NOMO-1 (cell line): ENCODE data around the gene ATP1B3.
"Not testable (repeated sequence)": the region's sequence is repeated elsewhere in the genome, so short reads cannot be mapped to it uniquely, and the experiment has no call there.

ENCODE experiments used
- DNase-seq, 2 experiments: peaks; one replicate each; lab custom pipeline; 2025; ENCODE audit not compliant: unreplicated experiment in 2 of 2; lab: John Stamatoyannopoulos, UW

ATP1B3 gene

DNA sequence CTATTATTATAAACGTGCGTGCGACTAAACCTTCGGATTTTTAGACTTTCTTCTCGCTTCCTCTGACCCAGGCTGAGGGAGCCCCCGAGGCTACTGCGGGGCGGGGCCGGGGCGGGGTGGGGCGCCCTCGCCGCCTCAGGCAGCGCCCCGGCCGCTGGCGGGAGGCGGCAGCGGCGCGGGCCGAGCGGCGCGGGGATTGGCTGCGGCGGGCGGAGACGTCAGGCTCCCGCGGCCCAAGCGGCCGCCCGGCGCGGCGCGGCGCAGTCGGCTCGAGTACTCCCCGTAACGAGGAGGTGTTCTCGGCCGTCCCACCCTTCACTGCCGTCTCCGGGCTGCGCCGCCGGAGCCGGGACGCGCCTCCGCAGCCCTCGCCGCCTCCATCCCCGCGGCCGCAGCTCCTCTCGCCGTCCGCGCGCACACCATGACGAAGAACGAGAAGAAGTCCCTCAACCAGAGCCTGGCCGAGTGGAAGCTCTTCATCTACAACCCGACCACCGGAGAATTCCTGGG is at the start of gene ATP1B3:
ATP1B3 (plus strand) TSS at position 263 of the 510 bp plus-strand sequence; CDS start at position 422, 159 bp downstream.
- peak; percentile 91 to 95 for DNase-seq

DNA sequence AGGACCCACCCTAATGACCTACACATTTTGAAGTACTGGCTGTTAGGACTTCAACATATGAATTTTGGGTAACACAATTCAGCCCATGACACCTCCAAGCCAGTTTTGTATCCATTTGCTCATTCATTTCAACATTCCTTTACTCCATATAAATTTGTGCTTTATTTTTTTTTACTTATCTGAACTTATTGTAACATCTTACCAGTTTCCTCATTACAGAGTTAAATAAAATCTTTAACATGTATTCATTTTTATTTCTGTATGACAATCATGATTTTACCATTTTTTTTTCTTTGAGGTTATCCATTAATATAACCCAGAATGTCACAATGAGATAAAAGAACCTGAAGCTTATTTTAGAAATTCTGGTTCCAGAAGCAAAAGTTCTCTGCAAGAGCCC is 48.0 kb upstream of the ATP1B3 start:
- DNase-seq, result no peak

DNA sequence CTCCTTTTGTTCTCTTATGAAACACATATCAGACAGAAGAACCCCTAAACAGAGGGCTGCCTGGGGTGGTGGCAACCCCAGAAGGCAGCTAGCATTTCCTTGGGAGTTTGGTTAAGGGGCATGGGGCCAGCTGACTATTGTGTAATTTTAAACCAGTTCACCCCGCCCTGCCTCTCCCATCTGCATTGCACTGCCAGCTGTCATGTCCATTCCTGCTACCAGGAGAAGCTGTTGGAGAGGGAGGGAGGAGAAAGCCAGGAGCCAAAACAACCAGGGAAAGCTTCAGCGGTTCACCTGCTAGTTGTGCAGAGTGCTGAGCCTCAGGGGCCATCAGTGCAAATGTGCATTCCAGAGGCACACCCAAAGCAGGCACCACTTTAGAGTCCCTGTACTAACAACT is 47.6 kb upstream of the ATP1B3 start:
- peak; percentile 7 to 18 for DNase-seq

DNA sequence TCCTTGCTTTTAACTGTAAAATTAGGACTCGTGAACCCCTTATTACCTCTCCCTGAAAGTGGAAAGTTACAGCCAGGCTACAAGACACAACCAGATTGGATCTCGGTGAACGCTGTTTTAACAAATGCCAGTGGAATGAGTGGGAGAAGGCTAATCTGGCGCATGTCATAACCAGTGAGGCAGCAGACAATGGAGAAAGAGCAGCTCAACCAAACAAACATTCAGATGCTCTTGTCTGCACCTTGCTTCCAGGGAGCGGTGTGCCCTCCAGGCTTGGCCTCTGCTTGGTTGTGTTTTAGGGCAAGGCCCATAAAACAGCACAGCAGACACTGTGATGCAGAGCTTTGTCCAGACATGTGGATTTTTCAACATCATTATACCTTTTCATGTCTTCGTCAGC is 45.9 kb upstream of the ATP1B3 start:
- DNase-seq, result no peak

DNA sequence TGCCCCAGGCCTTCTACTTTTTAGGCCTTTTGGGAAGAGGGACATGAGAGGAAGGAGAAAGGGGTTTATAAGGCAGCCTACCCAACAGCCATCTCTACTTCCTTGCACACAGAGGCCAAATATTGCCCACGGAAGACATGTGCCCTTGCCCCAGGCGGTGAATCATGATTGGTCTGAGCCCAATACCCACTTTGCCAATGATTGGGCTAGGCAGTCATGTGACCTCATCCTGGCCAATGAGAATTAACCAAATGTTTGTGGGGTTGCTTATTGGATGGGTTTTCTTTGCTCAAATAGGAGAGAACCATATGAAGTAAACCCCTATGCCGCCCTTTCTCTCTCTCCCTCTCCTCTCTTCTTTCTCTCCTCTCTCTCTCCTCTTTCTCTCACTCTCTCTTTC is 42.2 kb upstream of the ATP1B3 start:
- DNase-seq, result no peak

DNA sequence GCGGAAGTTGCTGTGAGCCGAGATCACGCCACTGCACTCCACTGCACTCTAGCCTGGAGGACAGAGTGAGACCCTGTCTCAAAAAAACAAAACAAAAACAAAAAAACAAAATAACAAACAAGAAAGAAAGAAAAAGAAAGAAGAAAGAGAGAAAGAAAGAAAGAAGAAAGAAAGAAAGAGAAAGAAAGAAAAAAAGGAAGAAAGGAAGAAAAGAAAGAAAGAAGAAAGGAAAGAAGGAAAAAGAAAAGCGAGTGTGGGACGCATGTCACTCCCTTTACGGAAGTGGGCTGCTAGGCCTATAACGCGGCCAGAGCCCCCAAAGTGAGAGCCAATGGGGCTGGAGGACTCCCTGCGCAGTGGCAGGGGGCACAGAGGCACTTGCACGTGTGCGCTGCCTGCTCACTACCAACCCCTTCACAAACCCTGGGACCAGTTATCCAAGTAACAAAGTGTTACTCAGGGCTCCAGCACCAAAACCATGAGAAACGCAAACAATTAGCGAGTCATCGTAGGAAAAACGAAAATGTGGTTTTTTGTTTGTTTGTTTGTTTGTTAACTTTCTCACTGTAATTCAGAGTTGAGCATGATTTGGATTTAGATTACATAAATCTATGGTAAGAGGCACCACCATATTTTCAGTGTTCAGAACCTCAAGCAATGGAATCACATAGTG is 40.8 kb upstream of the ATP1B3 start:
- no peak for DNase-seq

DNA sequence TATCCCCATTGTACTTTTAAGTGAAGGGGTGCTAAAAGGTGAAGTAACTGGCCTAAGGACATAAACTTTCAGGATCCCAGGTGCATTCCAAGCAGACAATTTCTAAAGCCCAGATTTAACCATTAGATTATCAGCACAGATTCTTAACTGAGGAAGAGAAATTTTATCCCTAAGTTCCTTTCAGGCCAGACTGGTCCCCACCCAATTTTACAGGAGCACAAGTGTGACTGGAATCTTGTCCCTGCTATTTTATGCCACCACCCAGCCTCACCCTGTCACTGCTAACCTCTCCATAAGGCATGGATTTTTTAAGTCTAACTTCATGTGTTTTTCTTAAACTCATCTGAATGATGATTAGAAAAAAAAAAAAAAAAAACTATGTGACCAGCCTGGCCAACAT is 37.1 kb upstream of the ATP1B3 start:
- no peak for DNase-seq

DNA sequence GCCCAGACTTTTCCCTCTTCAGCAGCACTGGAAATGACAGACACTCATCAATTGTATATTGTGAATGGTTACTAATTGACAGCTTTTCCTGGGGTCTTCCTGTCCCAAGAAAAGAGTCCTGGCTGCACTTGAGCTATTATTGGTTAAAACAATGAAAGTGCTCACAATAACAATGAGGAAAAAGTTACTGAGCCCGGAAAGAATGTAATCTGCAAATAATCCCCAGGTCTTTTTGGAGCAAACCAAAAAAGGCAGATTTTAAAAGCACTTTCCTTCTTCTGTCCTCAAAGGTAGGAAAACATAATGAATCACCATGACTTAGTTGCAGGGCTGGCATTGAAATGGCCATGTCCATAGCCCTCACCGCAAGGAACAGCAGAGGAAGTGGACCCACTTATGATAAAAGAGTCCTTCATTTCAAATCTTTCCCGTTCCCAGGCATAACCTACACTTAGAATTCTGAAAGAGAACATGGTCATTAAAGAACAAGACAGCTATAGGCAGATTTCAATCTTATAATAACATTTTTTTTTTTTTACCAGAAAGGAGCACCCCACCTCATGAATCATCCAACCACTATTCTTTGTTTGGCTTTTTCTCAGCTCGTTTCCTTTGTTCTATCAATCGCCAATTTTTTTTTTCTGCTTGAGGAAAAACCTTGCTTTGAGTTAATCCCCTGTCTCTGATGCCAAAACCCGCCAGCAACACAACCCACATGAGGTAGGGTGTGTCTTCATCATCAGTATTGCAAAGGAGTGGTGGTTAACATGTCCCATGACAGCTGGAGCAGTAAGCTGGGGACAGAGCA is 35.5 kb upstream of the ATP1B3 start:
- DNase-seq, result no peak

DNA sequence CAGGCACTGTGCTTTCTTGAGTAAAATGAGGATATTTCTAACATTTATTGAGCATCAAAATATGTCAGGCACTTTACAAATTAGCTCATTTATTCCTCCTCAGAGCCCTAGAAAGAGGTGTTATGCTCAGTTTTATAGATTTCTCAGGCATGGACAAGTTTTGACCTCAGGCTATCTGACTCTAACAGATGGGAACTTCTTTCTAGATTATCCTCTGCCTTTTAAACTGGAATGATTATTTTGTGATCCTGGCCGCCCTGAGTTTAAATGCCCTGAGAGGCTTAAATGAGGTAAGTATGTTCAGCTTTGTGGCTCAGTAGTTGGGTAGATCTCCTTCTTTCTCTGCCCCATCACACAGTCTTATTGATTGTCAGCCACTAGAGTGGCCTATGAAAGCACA is 32.3 kb upstream of the ATP1B3 start:
- no peak for DNase-seq

DNA sequence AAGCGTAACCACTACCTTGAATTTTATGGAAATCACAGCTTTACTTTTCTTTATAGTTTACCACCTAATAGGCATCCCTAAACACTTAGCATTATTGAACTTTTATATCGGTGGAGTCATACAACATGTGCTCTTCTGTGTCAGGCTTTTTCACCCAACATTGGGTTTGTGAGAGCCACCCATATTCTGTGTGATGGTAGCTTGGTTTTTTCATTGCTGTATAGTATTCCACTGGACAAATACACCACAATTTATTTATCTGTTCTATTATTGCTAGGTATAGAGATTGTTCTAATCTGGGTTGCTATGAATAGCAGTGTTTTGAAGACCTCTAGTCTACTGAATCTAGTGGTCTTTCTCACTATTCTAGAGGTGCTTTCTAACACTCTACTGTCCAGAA is 31.6 kb upstream of the ATP1B3 start:
- DNase-seq, result no peak

DNA sequence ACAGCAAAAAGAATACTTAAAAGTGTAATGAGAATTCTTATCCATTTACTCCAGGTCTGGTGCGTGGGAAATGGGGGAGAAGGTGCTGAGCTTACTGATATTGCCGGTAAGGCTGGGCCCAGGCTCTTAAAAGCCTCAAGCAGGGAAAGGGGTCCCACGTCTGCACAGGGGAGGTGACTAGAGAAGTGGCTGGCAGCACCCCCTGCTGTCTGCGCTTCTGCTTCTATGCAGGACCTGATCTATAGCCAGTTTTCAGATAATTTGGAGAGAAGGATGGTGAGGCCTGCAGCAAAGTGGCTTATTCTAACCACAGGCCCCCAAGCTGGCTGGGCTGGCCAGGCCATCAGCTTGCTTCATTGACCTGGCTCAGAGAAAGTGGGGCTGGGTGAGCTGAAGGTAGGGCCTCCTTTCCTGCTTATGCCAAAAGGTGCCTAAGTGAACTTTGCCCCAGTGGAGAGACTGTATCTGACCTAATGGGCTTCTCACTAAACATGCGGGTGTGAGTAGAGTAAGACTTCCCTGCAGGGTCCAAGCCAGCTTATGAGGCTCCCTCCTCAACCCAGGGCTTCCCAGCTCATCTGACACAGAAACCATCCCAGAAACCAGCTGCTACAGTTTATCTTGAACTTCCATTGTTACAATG is 30.9 kb upstream of the ATP1B3 start:
- DNase-seq, result no peak

DNA sequence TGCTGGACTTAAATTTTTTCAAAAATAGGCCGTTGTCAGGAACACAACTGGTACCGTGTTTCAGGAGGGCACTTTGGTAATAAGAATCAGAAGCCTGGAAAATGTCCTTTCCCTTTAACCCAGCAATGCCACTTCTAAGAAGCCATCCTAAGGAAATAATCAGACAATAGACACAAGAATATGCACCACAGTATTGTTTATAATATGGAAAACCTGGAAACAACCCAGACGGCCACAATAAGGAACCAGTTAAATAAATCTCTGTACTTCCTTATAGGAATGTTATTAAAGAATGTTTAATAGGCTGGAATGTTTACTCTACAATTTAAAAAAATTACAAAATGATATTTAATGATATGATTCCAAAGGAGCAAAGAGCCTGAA is 30.4 kb upstream of the ATP1B3 start:
- no peak for DNase-seq

DNA sequence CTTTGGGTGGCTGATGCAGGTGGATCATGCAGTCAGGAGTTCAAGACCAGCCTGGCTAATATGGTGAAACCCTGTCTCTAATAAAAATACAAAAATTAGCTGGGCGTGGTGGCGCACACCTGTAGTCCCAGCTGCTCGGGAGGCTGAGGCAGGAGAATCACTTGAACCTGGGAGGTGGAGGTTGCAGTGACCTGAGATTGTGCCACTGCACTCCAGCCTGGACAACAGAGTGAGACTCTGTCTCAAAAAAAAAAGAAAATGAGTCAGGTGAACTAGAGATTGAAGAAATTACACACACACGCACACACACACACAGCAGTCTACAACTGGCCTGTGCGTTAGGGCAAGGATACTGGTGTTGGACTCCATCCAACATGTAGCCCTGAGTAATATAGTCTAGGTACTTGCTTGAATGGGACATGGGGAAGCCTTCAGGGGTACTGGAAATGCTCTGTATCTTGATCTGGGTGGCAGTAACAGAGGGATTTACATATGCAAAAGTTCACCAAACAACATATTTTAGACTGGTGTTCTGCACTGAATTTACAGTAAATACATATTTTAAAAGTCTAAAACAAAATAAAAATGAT is 28.2 kb upstream of the ATP1B3 start:
- DNase-seq, result not testable (repeated sequence)

DNA sequence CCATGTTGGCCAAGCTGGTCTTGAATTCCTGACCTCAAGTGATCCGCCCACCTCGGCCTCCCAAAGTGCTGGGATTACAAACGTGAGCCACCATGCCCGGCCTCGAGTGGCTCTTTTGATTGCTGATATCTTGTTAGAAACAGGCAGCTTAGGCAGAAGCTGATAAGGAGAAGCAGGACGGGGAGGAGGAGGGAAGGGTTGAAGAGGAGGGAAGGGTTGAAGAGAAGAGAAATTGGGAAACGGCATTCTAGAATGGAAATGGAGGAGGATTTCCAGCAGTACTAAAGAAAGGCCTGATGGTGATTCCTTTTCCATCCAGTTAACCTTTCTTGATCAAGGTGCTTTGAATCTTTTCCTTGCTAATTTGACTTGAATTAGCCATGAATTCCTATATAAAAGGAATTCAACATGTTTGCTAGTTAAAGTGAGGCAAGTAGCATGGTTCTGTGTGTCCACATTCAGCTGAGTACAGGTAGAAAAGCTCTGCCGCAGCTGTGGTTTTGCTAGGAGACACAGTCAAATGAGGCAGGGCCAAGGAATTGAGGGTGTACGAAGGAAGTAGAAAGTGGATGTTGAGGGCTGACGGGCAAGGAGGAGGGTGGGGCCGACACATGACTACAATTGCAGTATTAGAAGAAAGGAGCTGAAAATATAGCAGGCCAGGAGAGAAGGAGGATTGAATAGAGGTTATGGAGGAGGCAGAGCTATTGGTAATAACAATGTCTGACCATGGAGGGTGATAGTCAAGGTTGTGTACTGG is 27.2 kb upstream of the ATP1B3 start:
- DNase-seq, result peak; percentile 72 to 82

DNA sequence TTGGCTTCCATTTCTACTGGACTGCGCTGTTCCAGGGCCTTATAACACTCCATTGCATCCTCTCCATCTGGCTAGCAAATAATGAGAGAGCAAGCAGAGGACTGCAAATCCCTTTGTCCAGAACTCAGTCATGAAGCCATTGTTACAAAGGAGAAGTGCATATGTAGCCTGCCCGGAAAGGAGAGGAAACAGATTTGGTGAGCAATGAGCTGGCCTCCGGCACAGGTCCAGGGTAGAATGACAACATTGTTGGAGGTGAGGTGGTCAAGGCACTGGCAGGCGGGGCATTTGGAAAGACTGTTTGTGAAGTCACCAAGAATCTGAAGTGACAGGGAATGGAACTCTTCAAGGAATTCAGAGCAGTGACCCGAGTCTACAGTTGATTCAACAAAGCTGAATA is 25.0 kb upstream of the ATP1B3 start:
- DNase-seq, result peak; percentile 36 to 67

DNA sequence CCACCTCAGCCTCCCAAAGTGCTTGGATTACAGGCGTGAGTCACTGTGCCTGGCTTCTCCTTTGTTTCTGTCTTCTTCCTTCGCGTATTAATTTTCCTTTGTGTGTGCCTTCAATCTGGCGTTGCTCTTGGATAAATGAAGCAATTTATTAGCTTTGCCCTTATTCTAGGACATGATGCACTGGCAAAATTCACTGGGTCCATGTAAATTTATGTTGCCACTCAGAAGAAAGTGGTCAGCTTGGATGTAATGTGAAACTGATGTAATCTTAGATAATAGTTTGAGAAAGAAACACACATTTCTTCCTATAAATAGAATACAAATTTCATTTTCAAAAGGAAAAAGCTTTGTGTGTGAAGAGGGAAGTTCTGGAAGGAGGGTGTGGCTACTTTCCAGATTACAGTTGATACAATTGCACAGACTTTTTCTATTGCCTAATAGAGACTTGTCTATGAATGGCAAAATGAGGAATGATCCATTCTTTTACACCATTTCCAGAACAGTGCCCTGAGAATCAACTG is 23.3 kb upstream of the ATP1B3 start:
- peak; percentile 78 to 96 for DNase-seq

DNA sequence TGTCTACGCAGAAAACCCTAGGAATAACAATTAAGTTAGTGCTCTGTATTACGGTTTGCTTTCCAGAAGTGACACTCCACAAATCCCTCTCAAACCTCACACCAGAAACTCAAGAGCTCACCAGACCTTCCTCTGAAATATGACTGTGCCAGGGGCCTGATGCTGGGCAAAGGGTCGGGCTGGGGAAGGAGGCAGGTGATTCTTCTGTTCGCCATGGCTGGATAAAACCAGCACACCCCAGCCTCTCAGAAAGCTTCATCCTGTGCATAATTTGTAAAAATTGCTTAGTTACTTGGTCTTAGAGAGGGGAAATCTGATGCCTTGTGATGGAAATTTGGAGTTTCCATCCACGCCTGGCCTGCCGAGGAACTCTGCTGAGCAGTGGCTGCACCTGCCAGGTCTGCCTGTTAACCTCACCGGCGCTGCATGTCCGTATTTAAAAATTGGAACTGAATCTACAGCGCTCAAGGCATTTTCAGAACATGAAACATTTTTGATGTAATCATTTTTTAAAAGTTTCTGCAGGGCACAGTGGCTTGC is 22.7 kb upstream of the ATP1B3 start:
- DNase-seq, result no peak

DNA sequence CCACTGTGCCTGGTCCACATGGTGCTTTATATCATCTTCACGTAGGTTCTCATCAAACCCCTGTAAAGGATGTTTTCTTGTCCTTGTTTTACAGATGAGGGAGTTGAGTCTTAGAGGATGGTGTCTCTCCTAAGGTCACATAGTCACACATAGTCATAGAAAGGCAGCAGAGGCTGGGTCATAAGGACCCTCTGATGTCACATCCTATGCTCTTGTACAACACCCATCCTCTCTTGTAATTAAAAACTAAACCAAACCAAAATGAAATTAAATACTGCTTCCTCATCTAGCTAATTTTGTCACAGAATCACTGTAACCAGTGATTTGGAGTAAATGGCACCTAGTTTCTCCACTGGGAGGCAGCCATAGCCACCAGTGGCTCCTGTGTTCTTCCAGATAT is 21.8 kb upstream of the ATP1B3 start:
- peak in 1 of 2 experiments; percentile 55 for DNase-seq

DNA sequence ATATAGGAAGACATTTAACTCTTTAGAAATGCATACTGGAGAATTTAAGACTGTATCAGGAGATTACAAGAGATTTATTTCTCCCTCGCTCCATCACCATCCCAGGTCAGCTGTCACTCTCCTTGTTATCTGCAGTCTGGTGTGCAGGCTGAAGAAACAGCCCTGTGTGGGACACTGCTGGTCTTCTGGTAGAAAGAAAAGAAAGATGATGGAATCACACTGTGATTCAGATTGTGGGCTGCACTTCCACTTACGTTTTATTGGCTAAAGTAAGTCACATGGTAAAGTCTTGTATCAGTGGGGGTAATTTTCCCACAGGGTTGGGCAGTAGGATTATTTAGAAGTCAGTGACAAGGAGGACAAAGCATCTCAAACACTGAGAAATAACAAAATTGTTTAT is 18.1 kb upstream of the ATP1B3 start:
- DNase-seq, result no peak

DNA sequence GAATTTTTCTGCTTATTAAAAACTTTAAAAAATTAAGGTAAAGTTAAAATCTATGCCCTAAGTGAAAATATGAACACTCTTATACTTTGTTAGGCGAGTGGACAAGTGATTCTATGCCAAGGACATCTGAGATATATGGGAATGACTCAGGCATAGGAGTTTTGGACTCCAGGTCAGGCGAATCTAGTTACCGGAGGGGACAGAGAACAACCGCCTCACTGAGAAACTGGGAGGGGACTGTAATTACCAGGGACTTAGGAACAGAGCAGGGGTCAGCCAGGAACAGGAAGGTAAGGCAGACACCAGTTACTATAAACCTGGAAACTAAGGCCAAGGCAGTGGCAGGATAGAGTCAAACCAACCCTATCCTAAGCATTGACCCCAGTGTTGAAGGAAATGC is 16.8 kb upstream of the ATP1B3 start:
- no peak for DNase-seq
